ENCODE results near the gene PHF24. TPM values are rescaled to one million over a fixed set of nuclear protein-coding genes. Genes with fewer than 3 reads are reported as not detected.

PHF24 gene
- total and polyA plus RNA-seq, 10 of the 15 experiments (the other 5 are each of a cell fraction or from before 2014, with no cell fraction given) = 0.02 to 0.04 TPM; not detected in 8

DNA sequence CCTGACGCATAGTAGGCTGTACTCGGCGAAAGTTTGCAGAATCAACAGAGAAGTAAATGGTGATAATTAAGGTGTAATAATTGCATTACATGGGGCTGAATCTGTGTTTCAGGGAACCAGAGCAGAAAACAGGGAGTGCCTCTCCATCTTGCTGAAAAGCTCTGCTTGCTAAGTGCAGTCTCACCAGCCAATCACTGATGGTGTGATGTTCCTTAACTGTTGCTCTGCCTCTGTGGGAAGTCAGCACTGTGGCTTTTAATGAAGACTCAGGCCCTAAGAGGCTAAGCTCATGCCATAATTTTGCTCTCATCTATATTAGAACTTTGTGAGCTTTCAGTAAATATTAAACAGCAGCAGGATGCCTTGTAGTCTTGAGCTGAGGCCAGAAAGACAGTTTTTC, 4.5 kb downstream of the PHF24 start:
- ATAC-seq = peak; percentile 20
- no peak overlapping the region for H3K4me2 ChIP-seq (ENCODE audit: control insufficient read depth, insufficient read depth)
- ChIA-PET SMC1A (ENCODE audit: uncharacterized antibody, unreplicated experiment) (interaction anchor here (0.5 to 3.4 kb wide), 5 partner anchors 10 to 927 kb away, joined by 3 to 16 read pairs (median 3); no protein-coding TSS in a partner anchor), CTCF (interaction anchor here (0.6 to 1.5 kb wide), 7 partner anchors 11 to 134 kb away, joined by 3 to 7 read pairs (median 3); partner anchors contain the start of gene PIGO), POLR2A (no interaction called here), RAD21 (ENCODE audit: unreplicated experiment) (interaction anchor here (1.3 to 1.9 kb wide), 2 partner anchors 23 to 117 kb away, joined by 3 to 8 read pairs; partner anchors contain the start of gene FANCG)
- H3K36me3 ChIP-seq (ENCODE audit: control insufficient read depth in 2 of 2, insufficient read depth in 2 of 2, low read length in 1 of 2) = no peaks in the 10 kb centered on the region
- no peak overlapping the region for H3K27ac ChIP-seq (ENCODE audit: control insufficient read depth, insufficient read depth)
- intact Hi-C loops (cut with micrococcal nuclease; ENCODE audit: unreplicated experiment) (no loop called here), in situ Hi-C loops (cut with MboI) (no loop called here)
- H4K20me1 ChIP-seq (ENCODE audit: control insufficient read depth, insufficient read depth) = no peaks in the 10 kb centered on the region
- no peaks in the 10 kb centered on the region for H3K9me3 ChIP-seq (replicated peaks; ENCODE audit: control insufficient read depth, insufficient read depth, low read length)
- WGBS (ENCODE audit: insufficient coverage, insufficient replicate concordance, low lambda C conversion rate, missing lambda C conversion rate) = 79% methylated on average over 3 of the region's 3 CpGs
- FAIRE-seq = no peak
- H3K79me2 ChIP-seq (ENCODE audit: control insufficient read depth, insufficient read depth, low read length) = no peaks in the 10 kb centered on the region
- no peak overlapping the region for H3K9ac ChIP-seq (ENCODE audit: control insufficient read depth, insufficient read depth, low read length)
- DNase-seq (ENCODE audit: low read depth, low spot score) = no peak
- no TSS peak for BruUV-seq (replicated peaks)
- TF ChIP-seq CHD4 (IDR thresholded peaks at IDR 0.05) (no peak), SREBF2 (IDR thresholded peaks at IDR 0.05; ENCODE audit: low read length) (no peak), BACH1 (IDR thresholded peaks at IDR 0.05; ENCODE audit: borderline replicate concordance) (no peak)
- no peaks in the 10 kb centered on the region for H3K4me1 ChIP-seq (ENCODE audit: control insufficient read depth, insufficient read depth, low read length)
- H2AFZ ChIP-seq (ENCODE audit: control insufficient read depth, low read depth, low read length) = no peak overlapping the region
- H3K27me3 ChIP-seq (replicated peaks in 1 of 2; ENCODE audit: control insufficient read depth in 2 of 2, insufficient read depth in 2 of 2, low read length in 1 of 2) = peaks cover 8 to 24% of the 10 kb centered on the region in 2 experiments
- no peak overlapping the region for H3K4me3 ChIP-seq

DNA sequence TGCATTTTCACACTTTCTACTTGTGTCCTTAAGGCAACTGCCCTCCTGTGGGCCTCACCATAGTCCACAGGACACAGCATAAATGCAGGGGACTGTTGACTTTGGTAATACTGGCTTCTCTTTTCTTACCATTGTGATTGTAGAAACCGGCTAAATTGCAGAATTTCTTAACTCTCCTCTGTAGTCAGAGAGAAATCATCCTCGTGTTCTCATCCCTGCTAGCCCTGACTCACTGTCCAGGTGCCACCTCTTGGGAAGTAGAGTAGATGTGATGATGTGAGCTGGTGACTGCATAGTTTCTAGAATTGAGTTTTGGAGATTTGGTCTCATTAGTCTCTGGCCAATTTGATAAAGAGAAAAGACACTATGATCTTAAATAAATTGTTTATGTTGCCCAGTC, 5.5 kb downstream of the PHF24 start:
- in situ Hi-C loops (cut with MboI) (no loop called here), intact Hi-C loops (cut with micrococcal nuclease; ENCODE audit: unreplicated experiment) (no loop called here)
- Histone ChIP-seq H3K36me3 (ENCODE audit: control insufficient read depth in 2 of 2, insufficient read depth in 2 of 2, low read length in 1 of 2) (no peaks in the 10 kb centered on the region), H3K27me3 (replicated peaks in 1 of 2; ENCODE audit: control insufficient read depth in 2 of 2, insufficient read depth in 2 of 2, low read length in 1 of 2) (peaks cover 5 to 23% of the 10 kb centered on the region in 2 experiments), H4K20me1 (ENCODE audit: control insufficient read depth, insufficient read depth) (no peaks in the 10 kb centered on the region), H3K4me3 (no peak overlapping the region), H3K4me1 (ENCODE audit: control insufficient read depth, insufficient read depth, low read length) (no peaks in the 10 kb centered on the region), H3K9me3 (replicated peaks; ENCODE audit: control insufficient read depth, insufficient read depth, low read length) (no peaks in the 10 kb centered on the region), H3K4me2 (ENCODE audit: control insufficient read depth, insufficient read depth) (no peak overlapping the region), H3K79me2 (ENCODE audit: control insufficient read depth, insufficient read depth, low read length) (no peaks in the 10 kb centered on the region), H3K27ac (ENCODE audit: control insufficient read depth, insufficient read depth) (no peak overlapping the region), H2AFZ (ENCODE audit: control insufficient read depth, low read depth, low read length) (no peak overlapping the region), H3K9ac (ENCODE audit: control insufficient read depth, insufficient read depth, low read length) (no peak overlapping the region)
- ChIA-PET CTCF (no interaction called here), POLR2A (no interaction called here), SMC1A (ENCODE audit: uncharacterized antibody, unreplicated experiment) (interaction anchor here (1.1 kb wide), 1 partner anchor 11 kb away, joined by 4 read pairs; no protein-coding TSS in a partner anchor), RAD21 (ENCODE audit: unreplicated experiment) (interaction anchor here (1.9 kb wide), 1 partner anchor 116 kb away, joined by 8 read pairs; the partner anchor contains the start of gene FANCG)
- 0% methylated on average over 2 of the region's 2 CpGs for WGBS (ENCODE audit: insufficient coverage, insufficient replicate concordance, low lambda C conversion rate, missing lambda C conversion rate)
- no peak for DNase-seq (ENCODE audit: low read depth, low spot score)
- no peak for ATAC-seq
- FAIRE-seq = no peak
- no TSS peak for BruUV-seq (replicated peaks)
- TF ChIP-seq BACH1 (IDR thresholded peaks at IDR 0.05; ENCODE audit: borderline replicate concordance) (no peak), SREBF1 (IDR thresholded peaks at IDR 0.05; ENCODE audit: low read length) (no peak), SP1 (IDR thresholded peaks at IDR 0.05; ENCODE audit: low read depth, low read length) (no peak), TAF1 (IDR thresholded peaks at IDR 0.05; ENCODE audit: borderline replicate concordance, low read depth, low read length) (no peak), SIX5 (IDR thresholded peaks at IDR 0.05; ENCODE audit: low read depth, low read length, severe bottlenecking) (no peak)
- TF ChIP-seq, protein P1, sequence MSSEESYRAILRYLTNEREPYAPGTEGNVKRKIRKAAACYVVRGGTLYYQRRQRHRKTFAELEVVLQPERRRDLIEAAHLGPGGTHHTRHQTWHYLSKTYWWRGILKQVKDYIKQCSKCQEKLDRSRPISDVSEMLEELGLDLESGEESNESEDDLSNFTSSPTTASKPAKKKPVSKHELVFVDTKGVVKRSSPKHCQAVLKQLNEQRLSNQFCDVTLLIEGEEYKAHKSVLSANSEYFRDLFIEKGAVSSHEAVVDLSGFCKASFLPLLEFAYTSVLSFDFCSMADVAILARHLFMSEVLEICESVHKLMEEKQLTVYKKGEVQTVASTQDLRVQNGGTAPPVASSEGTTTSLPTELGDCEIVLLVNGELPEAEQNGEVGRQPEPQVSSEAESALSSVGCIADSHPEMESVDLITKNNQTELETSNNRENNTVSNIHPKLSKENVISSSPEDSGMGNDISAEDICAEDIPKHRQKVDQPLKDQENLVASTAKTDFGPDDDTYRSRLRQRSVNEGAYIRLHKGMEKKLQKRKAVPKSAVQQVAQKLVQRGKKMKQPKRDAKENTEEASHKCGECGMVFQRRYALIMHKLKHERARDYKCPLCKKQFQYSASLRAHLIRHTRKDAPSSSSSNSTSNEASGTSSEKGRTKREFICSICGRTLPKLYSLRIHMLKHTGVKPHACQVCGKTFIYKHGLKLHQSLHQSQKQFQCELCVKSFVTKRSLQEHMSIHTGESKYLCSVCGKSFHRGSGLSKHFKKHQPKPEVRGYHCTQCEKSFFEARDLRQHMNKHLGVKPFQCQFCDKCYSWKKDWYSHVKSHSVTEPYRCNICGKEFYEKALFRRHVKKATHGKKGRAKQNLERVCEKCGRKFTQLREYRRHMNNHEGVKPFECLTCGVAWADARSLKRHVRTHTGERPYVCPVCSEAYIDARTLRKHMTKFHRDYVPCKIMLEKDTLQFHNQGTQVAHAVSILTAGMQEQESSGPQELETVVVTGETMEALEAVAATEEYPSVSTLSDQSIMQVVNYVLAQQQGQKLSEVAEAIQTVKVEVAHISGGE (CRISPR knock-in tag; IDR thresholded peaks at IDR 0.05) = no peak
- TF ChIP-seq, protein P2, sequence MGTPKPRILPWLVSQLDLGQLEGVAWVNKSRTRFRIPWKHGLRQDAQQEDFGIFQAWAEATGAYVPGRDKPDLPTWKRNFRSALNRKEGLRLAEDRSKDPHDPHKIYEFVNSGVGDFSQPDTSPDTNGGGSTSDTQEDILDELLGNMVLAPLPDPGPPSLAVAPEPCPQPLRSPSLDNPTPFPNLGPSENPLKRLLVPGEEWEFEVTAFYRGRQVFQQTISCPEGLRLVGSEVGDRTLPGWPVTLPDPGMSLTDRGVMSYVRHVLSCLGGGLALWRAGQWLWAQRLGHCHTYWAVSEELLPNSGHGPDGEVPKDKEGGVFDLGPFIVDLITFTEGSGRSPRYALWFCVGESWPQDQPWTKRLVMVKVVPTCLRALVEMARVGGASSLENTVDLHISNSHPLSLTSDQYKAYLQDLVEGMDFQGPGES (IDR thresholded peaks at IDR 0.05) = no peak
- TF ChIP-seq, protein P3, sequence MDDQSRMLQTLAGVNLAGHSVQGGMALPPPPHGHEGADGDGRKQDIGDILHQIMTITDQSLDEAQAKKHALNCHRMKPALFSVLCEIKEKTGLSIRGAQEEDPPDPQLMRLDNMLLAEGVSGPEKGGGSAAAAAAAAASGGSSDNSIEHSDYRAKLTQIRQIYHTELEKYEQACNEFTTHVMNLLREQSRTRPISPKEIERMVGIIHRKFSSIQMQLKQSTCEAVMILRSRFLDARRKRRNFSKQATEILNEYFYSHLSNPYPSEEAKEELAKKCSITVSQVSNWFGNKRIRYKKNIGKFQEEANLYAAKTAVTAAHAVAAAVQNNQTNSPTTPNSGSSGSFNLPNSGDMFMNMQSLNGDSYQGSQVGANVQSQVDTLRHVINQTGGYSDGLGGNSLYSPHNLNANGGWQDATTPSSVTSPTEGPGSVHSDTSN (IDR thresholded peaks at IDR 0.05; ENCODE audit: insufficient replicate concordance, low read depth, low read length) = no peak
- TF ChIP-seq, protein P4, sequence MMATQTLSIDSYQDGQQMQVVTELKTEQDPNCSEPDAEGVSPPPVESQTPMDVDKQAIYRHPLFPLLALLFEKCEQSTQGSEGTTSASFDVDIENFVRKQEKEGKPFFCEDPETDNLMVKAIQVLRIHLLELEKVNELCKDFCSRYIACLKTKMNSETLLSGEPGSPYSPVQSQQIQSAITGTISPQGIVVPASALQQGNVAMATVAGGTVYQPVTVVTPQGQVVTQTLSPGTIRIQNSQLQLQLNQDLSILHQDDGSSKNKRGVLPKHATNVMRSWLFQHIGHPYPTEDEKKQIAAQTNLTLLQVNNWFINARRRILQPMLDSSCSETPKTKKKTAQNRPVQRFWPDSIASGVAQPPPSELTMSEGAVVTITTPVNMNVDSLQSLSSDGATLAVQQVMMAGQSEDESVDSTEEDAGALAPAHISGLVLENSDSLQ (IDR thresholded peaks at IDR 0.05) = no peak
